ENCODE data around the gene NIPAL1.

Gene NIPAL1

GRCh38 chr4:48078862-48079655, 62.5 kb downstream of the NIPAL1 start:
- no peak for TF ChIP-seq CTCF (IDR thresholded peaks at IDR 0.05; ENCODE audit: insufficient read depth, low read depth, low read length, missing control alignments)

GRCh38 chr4:48079972-48080391, 63.4 kb downstream of the NIPAL1 start:
- no peak for DNase-seq (ENCODE audit: low read depth)
- no peak for TF ChIP-seq CTCF (IDR thresholded peaks at IDR 0.05; ENCODE audit: insufficient read depth, low read depth, low read length, missing control alignments)
- H3K4me3 ChIP-seq (ENCODE audit: low read depth, low read length): no peak overlapping the region

More at GRCh38 chr4:48078862-48079655, 62.5 kb downstream of the NIPAL1 start:
- DNase-seq (ENCODE audit: low read depth): no peak
- H3K4me3 ChIP-seq (ENCODE audit: low read depth, low read length): no peak overlapping the region

GRCh38 chr4:48081196-48081595, 64.6 kb downstream of the NIPAL1 start:
- H3K4me3 ChIP-seq (ENCODE audit: low read depth, low read length): no peak overlapping the region
- TF ChIP-seq CTCF (IDR thresholded peaks at IDR 0.05; ENCODE audit: insufficient read depth, low read depth, low read length, missing control alignments): no peak
- no peak for DNase-seq (ENCODE audit: low read depth)

- no peak for DNase-seq (ENCODE audit: low read depth)
- TF ChIP-seq CTCF (IDR thresholded peaks at IDR 0.05; ENCODE audit: insufficient read depth, low read depth, low read length, missing control alignments): no peak
- H3K4me3 ChIP-seq (ENCODE audit: low read depth, low read length): no peak overlapping the region
Measured at GRCh38 chr4:48082956-48083355, 66.4 kb downstream of the NIPAL1 start.

GRCh38 chr4:48085821-48086589, 69.4 kb downstream of the NIPAL1 start:
- no peak for TF ChIP-seq CTCF (IDR thresholded peaks at IDR 0.05; ENCODE audit: insufficient read depth, low read depth, low read length, missing control alignments)
- H3K4me3 ChIP-seq (ENCODE audit: low read depth, low read length): no peak overlapping the region
- no peak for DNase-seq (ENCODE audit: low read depth)

Data from GM12865 (cell line).